ENCODE data around the gene HHLA2. TPM values are rescaled to one million over a fixed set of nuclear protein-coding genes. Genes with fewer than 3 reads are reported as not detected.

HHLA2 gene
- total RNA-seq, 1 experiment from 2014 or later = not detected

DNA sequence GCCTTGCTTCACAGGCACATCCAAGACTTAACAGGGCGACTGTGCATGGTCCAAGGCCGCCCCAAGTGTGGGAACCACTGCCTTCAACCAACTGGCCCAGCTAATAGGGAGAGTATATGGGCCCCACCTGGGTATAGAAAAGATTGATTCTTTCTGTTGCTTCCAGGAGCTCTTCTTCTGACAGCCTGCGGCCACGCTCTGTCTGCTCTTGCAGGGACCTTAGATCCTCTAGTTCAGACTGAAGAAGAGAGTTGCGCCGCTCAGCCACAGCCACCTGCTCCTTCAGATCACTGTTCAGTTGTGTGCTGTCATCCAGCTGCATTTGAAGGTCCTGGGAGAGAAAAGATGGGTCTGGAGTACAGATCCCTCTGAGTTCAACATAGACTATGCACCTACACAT lies 102.2 kb downstream of the HHLA2 start:
- H3F3A ChIP-seq (ENCODE audit: low read length, unreplicated experiment) = no peaks in the 10 kb centered on the region
- no peaks in the 10 kb centered on the region for H3K9me3 ChIP-seq (ENCODE audit: low read length)
- TF ChIP-seq EZH2phosphoT487 (IDR thresholded peaks at IDR 0.05; ENCODE audit: borderline replicate concordance, low read length) (no peak), EZH2 (IDR thresholded peaks at IDR 0.05; ENCODE audit: low read length, unreplicated experiment) (no peak), CTCF (conservative IDR thresholded peaks at IDR 0.05; ENCODE audit: low read depth, low read length) (no peak)
- no peak for ATAC-seq
- no TSS peak for BruUV-seq (replicated peaks)
- intact Hi-C loops (cut with micrococcal nuclease) = no loop called here
- no peaks in the 10 kb centered on the region for H3K9me2 ChIP-seq (replicated peaks; ENCODE audit: low read length)
- H3K27ac ChIP-seq (ENCODE audit: low read length) = no peak overlapping the region
- H3K9ac ChIP-seq (ENCODE audit: low read length) = no peak overlapping the region
- no peak overlapping the region for H3K4me3 ChIP-seq (ENCODE audit: low read length)
- no peak overlapping the region for H2AFZ ChIP-seq (ENCODE audit: low read length)
- H4K20me1 ChIP-seq (ENCODE audit: low read length) = no peaks in the 10 kb centered on the region
- CTCF ChIA-PET = no interaction called here
- H3K27me3 ChIP-seq (ENCODE audit: low read length) = no peaks in the 10 kb centered on the region
- no peaks in the 10 kb centered on the region for H3K79me2 ChIP-seq (ENCODE audit: low read length)
- no peaks in the 10 kb centered on the region for H3K4me1 ChIP-seq (ENCODE audit: insufficient read depth, low read length)
- H3K4me2 ChIP-seq (ENCODE audit: low read length) = no peak overlapping the region
- H3K36me3 ChIP-seq (ENCODE audit: low read depth, low read length) = no peaks in the 10 kb centered on the region
- no peak for DNase-seq
- POLR2A ChIA-PET (ENCODE audit: unreplicated experiment) = no interaction called here

DNA sequence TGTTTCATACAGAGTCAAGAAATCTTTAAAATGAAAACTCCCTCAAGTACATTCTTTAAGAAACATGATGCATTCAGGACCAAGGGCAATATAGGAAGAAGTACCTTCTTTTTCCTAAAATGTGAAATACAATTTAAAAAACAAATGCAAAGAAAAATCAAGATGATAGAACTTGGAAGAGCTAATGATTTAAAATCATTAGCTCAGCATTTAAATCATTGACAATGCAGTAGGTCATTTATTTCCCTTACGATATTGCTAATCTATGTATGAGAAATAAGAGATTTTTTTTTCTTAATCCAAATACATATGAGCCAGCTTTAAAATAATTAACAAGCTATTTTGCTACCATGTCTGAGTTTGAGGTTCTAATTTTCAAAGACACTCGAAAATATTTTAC lies 105.5 kb downstream of the HHLA2 start:
- Histone ChIP-seq H3K4me3 (ENCODE audit: low read length) (no peak overlapping the region), H4K20me1 (ENCODE audit: low read length) (no peaks in the 10 kb centered on the region), H3K4me1 (ENCODE audit: insufficient read depth, low read length) (peaks cover 4% of the 10 kb centered on the region; the same call in 1 of the 2 replicates), H3K9me3 (ENCODE audit: low read length) (no peaks in the 10 kb centered on the region), H2AFZ (ENCODE audit: low read length) (no peak overlapping the region), H3F3A (ENCODE audit: low read length, unreplicated experiment) (no peaks in the 10 kb centered on the region), H3K9ac (ENCODE audit: low read length) (no peak overlapping the region), H3K27ac (ENCODE audit: low read length) (no peak overlapping the region), H3K79me2 (ENCODE audit: low read length) (no peaks in the 10 kb centered on the region), H3K36me3 (ENCODE audit: low read depth, low read length) (no peaks in the 10 kb centered on the region), H3K4me2 (ENCODE audit: low read length) (no peak overlapping the region), H3K27me3 (ENCODE audit: low read length) (no peaks in the 10 kb centered on the region), H3K9me2 (replicated peaks; ENCODE audit: low read length) (no peaks in the 10 kb centered on the region)
- no peak for ATAC-seq
- no peak for DNase-seq
- TF ChIP-seq EZH2 (IDR thresholded peaks at IDR 0.05; ENCODE audit: low read length, unreplicated experiment) = no peak
- no peak for TF ChIP-seq CTCF (conservative IDR thresholded peaks at IDR 0.05; ENCODE audit: low read depth, low read length)
- no peak for TF ChIP-seq EZH2phosphoT487 (IDR thresholded peaks at IDR 0.05; ENCODE audit: borderline replicate concordance, low read length)
- intact Hi-C loops (cut with micrococcal nuclease) = no loop called here
- CTCF ChIA-PET = no interaction called here
- POLR2A ChIA-PET (ENCODE audit: unreplicated experiment) = no interaction called here
- BruUV-seq (replicated peaks) = no TSS peak

DNA sequence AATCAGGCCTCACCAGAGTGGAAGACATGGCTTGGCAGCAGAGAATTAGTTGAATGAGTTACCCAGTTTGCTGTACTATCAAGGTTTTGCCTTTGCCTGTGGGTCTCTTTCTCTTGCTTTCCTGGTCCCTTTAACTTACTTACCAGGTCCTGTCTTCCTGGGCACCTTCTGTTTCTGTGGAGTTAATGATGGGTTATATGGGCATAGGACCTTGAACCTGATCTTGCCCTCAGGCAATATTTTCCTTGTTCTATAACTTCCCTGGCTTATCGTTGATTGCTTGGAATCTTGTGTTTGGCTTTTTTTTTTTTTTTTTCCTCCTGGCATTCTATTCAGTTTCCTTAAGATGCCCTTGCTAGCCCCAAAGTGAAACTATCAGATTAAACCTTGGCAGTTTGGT lies 106.8 kb downstream of the HHLA2 start:
- Histone ChIP-seq H3K79me2 (ENCODE audit: low read length) (no peaks in the 10 kb centered on the region), H3K4me1 (ENCODE audit: insufficient read depth, low read length) (peaks cover 8% of the 10 kb centered on the region; the same call in 1 of the 2 replicates), H3F3A (ENCODE audit: low read length, unreplicated experiment) (no peaks in the 10 kb centered on the region), H3K4me2 (ENCODE audit: low read length) (no peak overlapping the region), H3K9me3 (ENCODE audit: low read length) (no peaks in the 10 kb centered on the region), H3K9me2 (replicated peaks; ENCODE audit: low read length) (no peaks in the 10 kb centered on the region), H3K27ac (ENCODE audit: low read length) (no peak overlapping the region), H3K9ac (ENCODE audit: low read length) (no peak overlapping the region), H2AFZ (ENCODE audit: low read length) (no peak overlapping the region), H4K20me1 (ENCODE audit: low read length) (no peaks in the 10 kb centered on the region), H3K4me3 (ENCODE audit: low read length) (no peak overlapping the region), H3K36me3 (ENCODE audit: low read depth, low read length) (no peaks in the 10 kb centered on the region), H3K27me3 (ENCODE audit: low read length) (no peaks in the 10 kb centered on the region)
- no TSS peak for BruUV-seq (replicated peaks)
- ChIA-PET CTCF (no interaction called here), POLR2A (ENCODE audit: unreplicated experiment) (interaction anchor here (0.6 kb wide), 1 partner anchor 18 kb away, joined by 5 read pairs; no protein-coding TSS in a partner anchor)
- TF ChIP-seq EZH2 (IDR thresholded peaks at IDR 0.05; ENCODE audit: low read length, unreplicated experiment) (no peak), EZH2phosphoT487 (IDR thresholded peaks at IDR 0.05; ENCODE audit: borderline replicate concordance, low read length) (no peak), CTCF (conservative IDR thresholded peaks at IDR 0.05; ENCODE audit: low read depth, low read length) (no peak)
- DNase-seq = no peak
- intact Hi-C loops (cut with micrococcal nuclease) = no loop called here
- no peak for ATAC-seq

Data from PC-3 (cell line).